Peyer's patch (tissue), 4 donors: ENCODE measurements around the gene HGD. TPM values are rescaled to one million over a fixed set of nuclear protein-coding genes. Genes with fewer than 3 reads are reported as not detected.

ENCODE experiments used
- DNase-seq, 3 donors: peaks; one replicate each; pipeline ENCODE4 v3.0.0-alpha.2; 2017 to 2019
- H3K27ac ChIP-seq, 4 donors: fragments of 200-600 bp; sonication (generic); one replicate each; pipeline ENCODE4 v1.5.1; 2016 to 2019
- H3K27me3 ChIP-seq, 2 donors: fragments of 200-600 bp; sonication (generic); one replicate each; pipeline ENCODE4 v1.5.1; 2019
- H3K36me3 ChIP-seq, 3 donors: fragments of 200-600 bp; sonication (generic); one replicate each; pipeline ENCODE4 v1.5.1; 2016 to 2019
- H3K4me1 ChIP-seq, 4 donors: fragments of 200-600 bp; sonication (generic); one replicate each; pipeline ENCODE4 v1.5.1; 2016 to 2019
- H3K4me3 ChIP-seq, 4 donors: fragments of 200-600 bp; sonication (generic); 1 replicate in 3 of 4; 2 replicates in 1 of 4; pipeline ENCODE4 v1.5.1; 2016 to 2019; ENCODE audit warnings: mild to moderate bottlenecking in 1 of 4
- H3K9me3 ChIP-seq, 4 donors: fragments of 200-600 bp; sonication (generic); one replicate each; pipeline ENCODE4 v1.5.1; 2016 to 2019; ENCODE audit warnings: mild to moderate bottlenecking in 1 of 4
- POLR2A ChIP-seq, 2 donors: fragments of 450-650 bp; IDR thresholded peaks; one replicate each; pipeline ENCODE4 v1.5.1; 2017; ENCODE audit warnings: antibody characterized with exemption in 2 of 2, mild to moderate bottlenecking in 2 of 2, moderate library complexity in 2 of 2
- total RNA-seq, 4 donors: library from RNA; depleted of rRNA; stranded (reverse); fragments of >200 nt; gene quantifications; one replicate each; pipeline ENCODE4 v1.1.0, GENCODE V29; 2016
- TF ChIP-seq, protein P1 (sequence below), 6 experiments: fragments of 450-650 bp in 4 of 6; fragments of 200-600 bp in 2 of 6; sonication (generic) in 1 of 6; IDR thresholded peaks; one replicate each; pipeline ENCODE4 v1.5.1; 2017 to 2019; ENCODE audit warnings: antibody characterized with exemption in 6 of 6, mild to moderate bottlenecking in 3 of 6, moderate library complexity in 1 of 6

The HGD gene
- total RNA-seq, 4 donors from 2014 or later = 14.9 to 140 (median 99.8) TPM

DNA sequence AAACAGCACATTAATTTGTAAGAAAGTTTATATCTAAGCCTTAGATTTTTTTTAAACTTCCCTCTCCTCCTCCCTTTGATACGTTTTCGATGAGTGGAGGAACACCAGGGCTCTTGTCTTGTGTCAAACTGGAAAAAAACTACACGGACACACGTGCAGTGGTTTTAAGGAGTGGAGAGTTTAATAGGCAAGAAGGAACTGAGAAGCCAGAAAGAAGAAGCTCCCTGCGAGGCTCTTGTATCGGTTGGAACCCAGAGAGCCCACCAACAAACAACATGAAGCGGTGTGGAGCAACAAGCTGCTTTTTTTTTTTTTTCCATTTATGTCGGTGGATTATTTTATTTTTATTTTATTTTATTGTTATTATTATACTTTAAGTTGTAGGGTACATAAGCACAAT, 67.3 kb downstream of the HGD start:
- TF ChIP-seq, protein P1, sequence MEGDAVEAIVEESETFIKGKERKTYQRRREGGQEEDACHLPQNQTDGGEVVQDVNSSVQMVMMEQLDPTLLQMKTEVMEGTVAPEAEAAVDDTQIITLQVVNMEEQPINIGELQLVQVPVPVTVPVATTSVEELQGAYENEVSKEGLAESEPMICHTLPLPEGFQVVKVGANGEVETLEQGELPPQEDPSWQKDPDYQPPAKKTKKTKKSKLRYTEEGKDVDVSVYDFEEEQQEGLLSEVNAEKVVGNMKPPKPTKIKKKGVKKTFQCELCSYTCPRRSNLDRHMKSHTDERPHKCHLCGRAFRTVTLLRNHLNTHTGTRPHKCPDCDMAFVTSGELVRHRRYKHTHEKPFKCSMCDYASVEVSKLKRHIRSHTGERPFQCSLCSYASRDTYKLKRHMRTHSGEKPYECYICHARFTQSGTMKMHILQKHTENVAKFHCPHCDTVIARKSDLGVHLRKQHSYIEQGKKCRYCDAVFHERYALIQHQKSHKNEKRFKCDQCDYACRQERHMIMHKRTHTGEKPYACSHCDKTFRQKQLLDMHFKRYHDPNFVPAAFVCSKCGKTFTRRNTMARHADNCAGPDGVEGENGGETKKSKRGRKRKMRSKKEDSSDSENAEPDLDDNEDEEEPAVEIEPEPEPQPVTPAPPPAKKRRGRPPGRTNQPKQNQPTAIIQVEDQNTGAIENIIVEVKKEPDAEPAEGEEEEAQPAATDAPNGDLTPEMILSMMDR (IDR thresholded peaks at IDR 0.05) = no peak
- TF ChIP-seq POLR2A (IDR thresholded peaks at IDR 0.05) = no peak
- Histone ChIP-seq H3K27me3 (no peaks in the 10 kb centered on the region), H3K4me3 (no peak overlapping the region), H3K4me1 (no peaks in the 10 kb centered on the region), H3K9me3 (no peaks in the 10 kb centered on the region), H3K27ac (no peak overlapping the region), H3K36me3 (no peaks in the 10 kb centered on the region)
- DNase-seq = no peak

DNA sequence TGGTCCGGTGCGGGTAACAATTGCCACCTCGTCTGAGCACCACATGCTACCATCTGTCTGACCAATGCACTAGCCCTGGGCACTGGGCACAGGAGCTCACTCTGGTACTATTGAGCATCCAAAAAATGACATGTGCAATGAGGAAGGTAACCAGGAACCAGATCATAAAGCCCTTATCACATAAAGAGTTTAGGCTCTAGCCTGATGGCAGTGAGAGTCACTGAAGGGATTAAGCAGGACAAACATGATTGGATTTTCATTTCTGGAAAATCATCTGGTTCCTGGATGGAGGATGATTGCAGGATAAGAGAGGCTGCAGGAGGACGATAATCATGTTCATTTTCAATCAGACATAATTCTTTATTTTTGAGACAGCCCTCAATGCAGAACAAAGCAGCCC, 73.5 kb downstream of the HGD start:
- Histone ChIP-seq H3K4me3 (no peak overlapping the region), H3K27me3 (no peaks in the 10 kb centered on the region), H3K36me3 (no peaks in the 10 kb centered on the region), H3K4me1 (no peaks in the 10 kb centered on the region), H3K27ac (no peak overlapping the region), H3K9me3 (no peaks in the 10 kb centered on the region)
- no peak for DNase-seq
- TF ChIP-seq, protein P1 (IDR thresholded peaks at IDR 0.05) = no peak
- TF ChIP-seq POLR2A (IDR thresholded peaks at IDR 0.05) = no peak

DNA sequence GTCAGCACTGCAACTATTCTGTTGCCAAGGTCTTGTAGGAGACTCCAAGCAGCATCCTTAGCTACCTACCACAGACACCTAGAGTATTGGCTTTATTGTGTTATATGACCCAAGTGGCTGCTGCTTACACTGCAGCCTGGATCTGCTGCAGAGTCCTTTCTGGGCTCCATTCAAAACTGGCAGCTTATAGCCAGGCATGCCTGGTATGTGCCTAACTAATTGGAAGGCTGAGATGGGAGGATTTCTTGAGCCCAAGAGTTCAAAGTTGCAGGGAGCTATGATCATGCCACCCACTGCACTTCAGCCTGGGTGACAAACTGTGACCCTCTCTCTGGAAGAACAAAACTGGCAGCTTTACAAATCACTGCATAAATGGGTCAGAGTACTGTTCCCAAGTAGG, 77.3 kb downstream of the HGD start:
- no peak overlapping the region for H3K27ac ChIP-seq
- no peak for DNase-seq
- TF ChIP-seq, protein P1 (IDR thresholded peaks at IDR 0.05) = no peak
- no peak for TF ChIP-seq POLR2A (IDR thresholded peaks at IDR 0.05)
- H3K4me3 ChIP-seq = no peak overlapping the region
- peaks cover 0 to 26% (median 0%) of the 10 kb centered on the region in 3 donors for H3K36me3 ChIP-seq
- no peaks in the 10 kb centered on the region for H3K4me1 ChIP-seq
- no peaks in the 10 kb centered on the region for H3K9me3 ChIP-seq
- no peaks in the 10 kb centered on the region for H3K27me3 ChIP-seq

DNA sequence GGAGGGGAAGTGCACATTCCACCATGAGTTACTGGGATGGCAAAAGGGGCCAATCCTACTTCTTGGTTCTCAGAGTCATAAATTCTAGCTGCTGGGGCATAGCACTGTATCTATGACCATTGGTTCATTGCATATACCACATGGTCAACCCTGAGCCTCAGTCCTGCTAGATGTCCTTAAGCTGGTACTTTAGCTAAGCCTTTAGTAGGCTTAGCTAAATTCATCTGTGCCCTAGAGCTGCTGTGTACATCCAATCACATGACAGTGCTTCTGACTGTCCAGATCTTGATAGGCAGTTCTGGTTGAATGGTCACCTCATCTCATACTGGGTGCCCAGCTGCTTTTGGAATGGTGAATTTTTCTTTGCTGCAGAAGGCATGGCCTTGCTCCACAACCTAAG, 77.7 kb downstream of the HGD start:
- no peak for TF ChIP-seq POLR2A (IDR thresholded peaks at IDR 0.05)
- TF ChIP-seq, protein P1 (IDR thresholded peaks at IDR 0.05) = no peak
- DNase-seq = no peak
- H3K27me3 ChIP-seq = no peaks in the 10 kb centered on the region
- H3K27ac ChIP-seq = no peak overlapping the region
- no peaks in the 10 kb centered on the region for H3K4me1 ChIP-seq
- H3K4me3 ChIP-seq = no peak overlapping the region
- no peaks in the 10 kb centered on the region for H3K9me3 ChIP-seq
- peaks cover 0 to 26% (median 0%) of the 10 kb centered on the region in 3 donors for H3K36me3 ChIP-seq

DNA sequence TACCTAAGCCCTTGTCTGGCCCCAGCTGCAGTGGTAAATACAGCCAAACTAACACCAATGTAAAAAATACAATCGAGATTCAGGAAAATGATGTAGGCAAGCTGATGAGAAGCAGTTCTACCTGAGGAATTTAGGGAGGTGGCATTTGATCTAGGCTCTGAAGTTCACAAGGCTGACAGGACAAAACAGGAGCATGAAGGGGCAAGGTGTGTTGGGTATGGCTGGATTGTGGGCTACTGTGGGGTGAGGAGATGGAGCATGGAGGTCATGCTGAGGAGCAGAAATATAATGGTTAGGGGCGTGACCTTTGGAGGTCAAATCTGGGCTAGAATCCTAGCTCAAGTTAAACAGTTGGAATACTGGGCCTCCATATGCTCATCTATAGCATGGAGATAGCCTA, 79.4 kb downstream of the HGD start:
- no peak overlapping the region for H3K27ac ChIP-seq
- H3K4me1 ChIP-seq = peaks cover 0 to 6% (median under 1%) of the 10 kb centered on the region in 4 donors
- no peaks in the 10 kb centered on the region for H3K27me3 ChIP-seq
- peaks cover 0 to 36% (median 0%) of the 10 kb centered on the region in 3 donors for H3K36me3 ChIP-seq
- no peak for TF ChIP-seq POLR2A (IDR thresholded peaks at IDR 0.05)
- TF ChIP-seq, protein P1 (IDR thresholded peaks at IDR 0.05) = no peak
- H3K9me3 ChIP-seq = no peaks in the 10 kb centered on the region
- DNase-seq = no peak
- H3K4me3 ChIP-seq = no peak overlapping the region

DNA sequence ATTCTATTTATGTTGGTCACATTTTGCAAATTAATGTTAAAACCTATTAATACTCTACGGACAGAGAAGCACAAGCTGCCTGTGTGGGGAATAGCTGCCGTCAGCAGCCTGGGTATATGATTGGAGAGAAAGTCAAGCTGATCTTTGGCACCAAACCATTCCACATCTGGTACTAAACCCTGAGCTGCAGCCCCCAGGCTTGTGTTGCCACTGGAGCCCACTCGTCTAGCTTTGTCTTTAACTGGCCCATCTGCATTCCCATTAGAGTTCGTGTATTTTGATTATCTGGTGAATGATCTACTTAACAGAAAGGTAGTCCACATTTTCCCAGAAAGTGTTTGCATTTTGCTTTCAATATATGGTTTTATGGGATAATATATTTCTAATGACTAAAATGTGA, 80.5 kb downstream of the HGD start:
- Histone ChIP-seq H3K27me3 (no peaks in the 10 kb centered on the region), H3K36me3 (peaks cover 0 to 36% (median 0%) of the 10 kb centered on the region in 3 donors), H3K4me1 (peaks cover 0 to 13% (median 5%) of the 10 kb centered on the region in 4 donors), H3K4me3 (no peak overlapping the region), H3K27ac (no peak overlapping the region), H3K9me3 (no peaks in the 10 kb centered on the region)
- no peak for DNase-seq
- TF ChIP-seq POLR2A (IDR thresholded peaks at IDR 0.05) = no peak
- TF ChIP-seq, protein P1 (IDR thresholded peaks at IDR 0.05) = no peak
